Heart right ventricle (tissue), 16 donors: ENCODE results near the gene DNAI2. TPM values are rescaled to one million over a fixed set of nuclear protein-coding genes. Genes with fewer than 3 reads are reported as not detected.

Experiments used
- ATAC-seq, 8 donors: fragments of 200-7000 bp; cut with Tn5 transposase; one replicate each; pipeline ENCODE4 v1.9.1; 2020; ENCODE audit warnings: mild to moderate bottlenecking in 8 of 8, moderate library complexity in 8 of 8, moderate number of reproducible peaks in 1 of 8
- DNase-seq, 2 donors: peaks; one replicate each; pipeline ENCODE4 v3.0.0-alpha.2; 2020
- H3K27ac ChIP-seq, 10 donors: fragments of 200-600 bp; sonication (generic) in 2 of 10; one replicate each; pipeline versions ENCODE4 v1.5.0 to v1.8.0; 2020 to 2022; ENCODE audit warnings: mild to moderate bottlenecking in 3 of 10
- H3K27me3 ChIP-seq, 7 donors: fragments of 200-600 bp; one replicate each; pipeline ENCODE4 v1.8.0; 2021 to 2022; ENCODE audit warnings: mild to moderate bottlenecking in 2 of 7
- H3K36me3 ChIP-seq, 9 donors: fragments of 200-600 bp; sonication (generic) in 1 of 9; one replicate each; pipeline versions ENCODE4 v1.5.0 to v1.8.0; 2020 to 2022; ENCODE audit warnings: mild to moderate bottlenecking in 2 of 9
- H3K4me1 ChIP-seq, 9 donors: fragments of 200-600 bp; sonication (generic) in 1 of 9; one replicate each; pipeline versions ENCODE4 v1.5.0 to v1.8.0; 2020 to 2022; ENCODE audit warnings: mild to moderate bottlenecking in 4 of 9
- H3K4me3 ChIP-seq, 10 donors: fragments of 200-600 bp; sonication (generic) in 2 of 10; one replicate each; pipeline versions ENCODE4 v1.5.0 to v1.8.0; 2020 to 2022; ENCODE audit warnings: mild to moderate bottlenecking in 7 of 10, moderate library complexity in 2 of 10
- H3K9me3 ChIP-seq, 11 donors: fragments of 200-600 bp in 10 of 11; sonication (generic) in 2 of 11; one replicate each; pipeline versions ENCODE4 v1.5.0 to v1.8.0; 2013 to 2022; ENCODE audit warnings: mild to moderate bottlenecking in 2 of 11, control low read depth in 1 of 11, moderate library complexity in 1 of 11
- CTCF ChIP-seq, 9 donors: fragments of 200-600 bp; sonication (generic) in 2 of 9; IDR thresholded peaks; one replicate each; pipeline versions ENCODE4 v1.5.0 to v1.8.0; 2021 to 2022; ENCODE audit warnings: antibody characterized with exemption in 9 of 9, mild to moderate bottlenecking in 5 of 9, moderate library complexity in 1 of 9
- WGBS, 2 donors: extraction: QIAGEN DNeasy Blood & Tissue Kit; methylation state at CpG; one replicate each; pipeline ENCODE4 v1.1.7; 2013; ENCODE audit warnings: inconsistent platforms in 1 of 2; 5-methylcytosine and 5-hydroxymethylcytosine counted together
- intact Hi-C, 10 donors: fragments of 100-400 bp; cut with DNase I; formaldehyde crosslinking; loops; one replicate each; pipeline versions ENCODE4 v1.11.1 to v1.14.2; 2022
- polyA plus RNA-seq, 2 donors: library from polyadenylated mRNA; stranded (reverse); fragments of 200-250 nt; gene quantifications; one replicate each; pipeline ENCODE4 v1.2.3, GENCODE V29; 2013
- total RNA-seq, 10 donors: library from RNA; stranded (reverse); fragmentation: NEBNext Ultra II Directional in 3 of 10; extraction: Animal tissue kit (Norgen Biotek cat#: 25700) in 3 of 10; gene quantifications; one replicate each; pipeline versions ENCODE4 v1.2.1 to v1.2.4, GENCODE V29; 2021 to 2023
- donor health status: Arrhythmogenic right ventricular cardiomyopathy.
- donor health status: ischemic (EF 13 %, LVEDD 7.1; RV severe dilation, severe dysfunction).
- donor health status: healthy with polysubstance abuse.
- donor health status: DM: no; HTN: yes; CAD: no.
- donor health status: DM: no; HTN: no; CAD: no.
- donor health status: ischemic (EF 25% LVEDD 6.9; RV normal size, moderate dysfunction).
- donor health status: ischemic (EF 25% LVEDD 5.7; RV mildly dilated, moderate dysfunction).
- donor health status: healthy.
- donor health status: DM: yes; HTN: yes; CAD: no.
- donor health status: Ischemic cardiomyopathy.
- donor health status: ischemic (EF 35%, LVEDD 5.7; RV mildly dilated, moderate dysfunction).
- donor health status: nonischemic (EF 11% LVEDD 7.7; RV severe dilation, severe dysfunction).
- donor health status: DM: yes; HTN: yes; CAD: no.
- donor health status: PGD.
- donor health status: ischemic (EF 29% LVEDD 5.4; RV normal size, mild dysfunction).
- donor health status: nonischemic (EF 23%, LVEDD 6.1; RV moderate dilation, normal function).

Gene DNAI2
- total and polyA plus RNA-seq, 12 donors = 0.16 TPM; not detected in 11

- Histone ChIP-seq H3K27me3 (peaks cover 0 to 11% (median 0%) of the 10 kb centered on the region in 7 donors), H3K9me3 (peaks cover 0 to 6% (median 0%) of the 10 kb centered on the region in 11 donors), H3K4me1 (no peaks in the 10 kb centered on the region), H3K4me3 (no peak overlapping the region), H3K27ac (no peak overlapping the region), H3K36me3 (no peaks in the 10 kb centered on the region)
- DNase-seq = no peak
- no peak for TF ChIP-seq CTCF (IDR thresholded peaks at IDR 0.05)
- WGBS, 2 donors = 77 to 81% methylated on average over 7 of the region's 7 CpGs
- intact Hi-C loops = no loop called here
- no peak for ATAC-seq
These were observed 62.3 kb downstream of the DNAI2 start for GRCh38 chr17:74336307-74336706.

GRCh38 chr17:74337834-74338500 lies 63.9 kb downstream of the DNAI2 start:
- H3K36me3 ChIP-seq = no peaks in the 10 kb centered on the region
- intact Hi-C loops = no loop called here
- WGBS, 2 donors = 58 to 65% methylated on average over 12 of the region's 12 CpGs
- peaks cover 0 to 5% (median 0%) of the 10 kb centered on the region in 7 donors for H3K27me3 ChIP-seq
- peaks cover 0 to 6% (median 0%) of the 10 kb centered on the region in 11 donors for H3K9me3 ChIP-seq
- TF ChIP-seq CTCF (IDR thresholded peaks at IDR 0.05) = no peak
- no peak overlapping the region for H3K27ac ChIP-seq
- no peaks in the 10 kb centered on the region for H3K4me1 ChIP-seq
- DNase-seq = no peak
- no peak overlapping the region for H3K4me3 ChIP-seq
- peak in 3 of 8 donors; percentile 9 to 50 (median 38) for ATAC-seq

GRCh38 chr17:74339537-74340195 lies 65.6 kb downstream of the DNAI2 start:
- Histone ChIP-seq H3K9me3 (peaks cover 0 to under 1% (median 0%) of the 10 kb centered on the region in 11 donors), H3K27me3 (peaks cover 0 to 9% (median 0%) of the 10 kb centered on the region in 7 donors), H3K4me1 (no peaks in the 10 kb centered on the region), H3K27ac (no peak overlapping the region), H3K36me3 (no peaks in the 10 kb centered on the region), H3K4me3 (no peak overlapping the region)
- WGBS, 2 donors = 85 to 88% methylated on average over 19 of the region's 19 CpGs
- no peak for TF ChIP-seq CTCF (IDR thresholded peaks at IDR 0.05)
- DNase-seq = no peak
- intact Hi-C loops = no loop called here
- ATAC-seq = no peak

- Histone ChIP-seq H3K27me3 (peaks cover 0 to 9% (median 0%) of the 10 kb centered on the region in 7 donors), H3K4me3 (no peak overlapping the region), H3K4me1 (no peaks in the 10 kb centered on the region), H3K9me3 (no peaks in the 10 kb centered on the region), H3K27ac (no peak overlapping the region), H3K36me3 (no peaks in the 10 kb centered on the region)
- no peak for TF ChIP-seq CTCF (IDR thresholded peaks at IDR 0.05)
- intact Hi-C loops = no loop called here
- 79 to 85% methylated on average over 13 of the region's 13 CpGs for WGBS, 2 donors
- DNase-seq = no peak
- no peak for ATAC-seq
These were observed 66.5 kb downstream of the DNAI2 start for GRCh38 chr17:74340470-74341023.
